Measurements from ENCODE around the gene TTPAL. TPM values are rescaled to one million over a fixed set of nuclear protein-coding genes. Genes with fewer than 3 reads are reported as not detected.

Gene TTPAL
- total and polyA plus RNA-seq, 9 of the 15 experiments (the other 6 are each of a cell fraction or from before 2014, with no cell fraction given), result 1.1 to 7.0 (median 2.6) TPM

- H3K4me3 ChIP-seq, result no peak overlapping the region
- BruUV-seq (replicated peaks), result no TSS peak
- no peak overlapping the region for H2AFZ ChIP-seq (ENCODE audit: low read depth, low read length)
- in situ Hi-C loops (cut with MboI), result no loop called here
- CTCF ChIA-PET (ENCODE audit: low intra/inter-chr PET ratio), result no interaction called here
- FAIRE-seq (no peak), ATAC-seq (no peak), DNase-seq (ENCODE audit: extremely low read depth in 1 of 4, low spot score in 3 of 4) (no peak)
- H3K4me2 ChIP-seq (ENCODE audit: insufficient read depth, low read length), result no peak overlapping the region
- peaks cover 41% of the 10 kb centered on the region; the same call in 2 of the 3 replicates for H3K36me3 ChIP-seq (ENCODE audit: control insufficient read depth, insufficient read depth, low read length)
- WGBS (ENCODE audit: insufficient coverage, low coverage, missing lambda C conversion rate), result 47% methylated on average over 4 of the region's 6 CpGs
- no peaks in the 10 kb centered on the region for H3K9me1 ChIP-seq (ENCODE audit: control insufficient read depth, insufficient read depth, low read length)
- H3K79me2 ChIP-seq (ENCODE audit: control insufficient read depth, insufficient read depth, low read length), result peaks cover 4% of the 10 kb centered on the region; the same call in 1 of the 3 replicates
- H4K20me1 ChIP-seq (replicated peaks; ENCODE audit: control insufficient read depth, insufficient read depth, low read length), result no peaks in the 10 kb centered on the region
- POLR2A ChIA-PET, result interaction anchor here (0.6 kb wide), 1 partner anchor 12 kb away, joined by 3 read pairs; no protein-coding TSS in a partner anchor
- H3K27me3 ChIP-seq (ENCODE audit: control insufficient read depth in 2 of 2, insufficient read depth in 2 of 2, low read length in 2 of 2), result no peaks in the 10 kb centered on the region
- peaks cover 7 to 9% of the 10 kb centered on the region in 2 experiments; a peak in 4 of 5 replicates for H3K4me1 ChIP-seq (replicated peaks in 1 of 2; ENCODE audit: control insufficient read depth in 2 of 2, insufficient read depth in 2 of 2, low read length in 2 of 2)
- intact Hi-C loops (cut with micrococcal nuclease), result no loop called here
- H3K9me3 ChIP-seq (replicated peaks; ENCODE audit: control insufficient read depth, insufficient read depth, low read depth, low read length), result no peaks in the 10 kb centered on the region
- no peak overlapping the region for H3K27ac ChIP-seq (ENCODE audit: extremely low read depth, low read depth, low read length)
- H3K9ac ChIP-seq (ENCODE audit: insufficient read depth in 1 of 2, low read depth in 2 of 2, low read length in 2 of 2), result no peak overlapping the region
- TF ChIP-seq TAF7 (tag; IDR thresholded peaks at IDR 0.05) (no peak), NELFE (IDR thresholded peaks at IDR 0.05; ENCODE audit: insufficient read depth, insufficient read length) (no peak), STAT6 (CRISPR knock-in tag; IDR thresholded peaks at IDR 0.05) (no peak), MYBL2 (IDR thresholded peaks at IDR 0.05; ENCODE audit: low read depth) (no peak), MYBL2 (CRISPR knock-in tag; IDR thresholded peaks at IDR 0.05; ENCODE audit: borderline replicate concordance) (no peak), HINFP (tag; conservative IDR thresholded peaks at IDR 0.05; ENCODE audit: low read depth) (no peak), ELK3 (CRISPR knock-in tag; IDR thresholded peaks at IDR 0.05) (no peak), ZNF395 (CRISPR knock-in tag; IDR thresholded peaks at IDR 0.05) (no peak), ETV5 (CRISPR knock-in tag; IDR thresholded peaks at IDR 0.05; ENCODE audit: low read depth) (no peak), SLC30A9 (CRISPR knock-in tag; IDR thresholded peaks at IDR 0.05) (no peak)
- TF ChIP-seq, protein P1, sequence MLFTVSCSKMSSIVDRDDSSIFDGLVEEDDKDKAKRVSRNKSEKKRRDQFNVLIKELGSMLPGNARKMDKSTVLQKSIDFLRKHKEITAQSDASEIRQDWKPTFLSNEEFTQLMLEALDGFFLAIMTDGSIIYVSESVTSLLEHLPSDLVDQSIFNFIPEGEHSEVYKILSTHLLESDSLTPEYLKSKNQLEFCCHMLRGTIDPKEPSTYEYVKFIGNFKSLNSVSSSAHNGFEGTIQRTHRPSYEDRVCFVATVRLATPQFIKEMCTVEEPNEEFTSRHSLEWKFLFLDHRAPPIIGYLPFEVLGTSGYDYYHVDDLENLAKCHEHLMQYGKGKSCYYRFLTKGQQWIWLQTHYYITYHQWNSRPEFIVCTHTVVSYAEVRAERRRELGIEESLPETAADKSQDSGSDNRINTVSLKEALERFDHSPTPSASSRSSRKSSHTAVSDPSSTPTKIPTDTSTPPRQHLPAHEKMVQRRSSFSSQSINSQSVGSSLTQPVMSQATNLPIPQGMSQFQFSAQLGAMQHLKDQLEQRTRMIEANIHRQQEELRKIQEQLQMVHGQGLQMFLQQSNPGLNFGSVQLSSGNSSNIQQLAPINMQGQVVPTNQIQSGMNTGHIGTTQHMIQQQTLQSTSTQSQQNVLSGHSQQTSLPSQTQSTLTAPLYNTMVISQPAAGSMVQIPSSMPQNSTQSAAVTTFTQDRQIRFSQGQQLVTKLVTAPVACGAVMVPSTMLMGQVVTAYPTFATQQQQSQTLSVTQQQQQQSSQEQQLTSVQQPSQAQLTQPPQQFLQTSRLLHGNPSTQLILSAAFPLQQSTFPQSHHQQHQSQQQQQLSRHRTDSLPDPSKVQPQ (CRISPR knock-in tag; IDR thresholded peaks at IDR 0.05; ENCODE audit: borderline replicate concordance), result no peak
These were observed 6.2 kb downstream of the TTPAL start for GRCh38 chr20:44481719-44482416.

Data from K562 (cell line).